Mesenteric fat pad (tissue), 1 donor: ENCODE results near the gene EYA2. TPM values are rescaled to one million over a fixed set of nuclear protein-coding genes. Genes with fewer than 3 reads are reported as not detected.

Experiments used
- DNase-seq: peaks from one replicate; pipeline ENCODE4 v3.0.0-alpha.2; 2020; ENCODE audit warnings: low spot score
- total RNA-seq: library from RNA; stranded (reverse); fragmentation: NEBNext Ultra II Directional; extraction: Animal tissue kit (Norgen Biotek cat#: 25700); gene quantifications from one replicate; pipeline ENCODE4 v1.2.1, GENCODE V29; 2021
- donor health status: DM: yes; HTN: yes; CAD: no.

EYA2 gene
- total RNA-seq, 1 donor from 2014 or later: 32.8 TPM

GRCh38 chr20:47221036-47221625, 326.5 kb downstream of the EYA2 start:
- no peak for DNase-seq

DNA sequence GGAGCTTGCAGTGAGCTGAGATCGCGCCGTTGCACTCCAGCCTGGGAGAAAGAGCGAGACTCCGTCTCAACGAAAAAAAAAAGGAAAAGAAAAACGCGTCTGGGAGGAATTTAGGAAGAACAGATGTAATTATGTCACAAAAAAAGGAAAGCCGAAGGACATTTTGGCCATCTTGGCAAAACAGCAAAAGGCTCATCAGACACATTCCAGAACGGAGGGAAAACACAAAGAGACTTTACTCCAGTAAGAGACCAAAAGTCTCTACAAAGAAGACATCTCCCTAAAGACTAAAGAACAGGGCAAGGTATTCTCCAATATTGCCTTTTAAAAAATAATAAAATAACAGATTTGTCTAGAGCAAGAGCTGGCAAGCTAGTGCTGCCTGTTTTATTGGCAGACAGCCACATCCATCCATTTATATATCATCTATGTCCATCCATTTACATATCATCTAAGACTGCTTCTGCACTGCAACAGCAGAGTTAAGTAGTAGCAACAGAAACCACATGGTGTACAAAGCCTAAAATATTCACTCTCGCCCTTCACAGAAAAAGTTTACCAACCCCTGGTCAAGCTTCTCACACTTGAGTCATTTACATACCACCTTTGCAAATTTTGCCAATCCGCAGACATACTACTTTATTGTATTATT, 328.0 kb downstream of the EYA2 start:
- DNase-seq: no peak

GRCh38 chr20:47223896-47224295, 329.3 kb downstream of the EYA2 start:
- no peak for DNase-seq

GRCh38 chr20:47224300-47224791, 329.7 kb downstream of the EYA2 start:
- no peak for DNase-seq

- DNase-seq: no peak
Measured at GRCh38 chr20:47224857-47225256, 330.2 kb downstream of the EYA2 start.

GRCh38 chr20:47225458-47225857, 330.8 kb downstream of the EYA2 start:
- no peak for DNase-seq

GRCh38 chr20:47227119-47227518, 332.5 kb downstream of the EYA2 start:
- no peak for DNase-seq

- DNase-seq: no peak
Measured at GRCh38 chr20:47227576-47227975, 332.9 kb downstream of the EYA2 start.

DNA sequence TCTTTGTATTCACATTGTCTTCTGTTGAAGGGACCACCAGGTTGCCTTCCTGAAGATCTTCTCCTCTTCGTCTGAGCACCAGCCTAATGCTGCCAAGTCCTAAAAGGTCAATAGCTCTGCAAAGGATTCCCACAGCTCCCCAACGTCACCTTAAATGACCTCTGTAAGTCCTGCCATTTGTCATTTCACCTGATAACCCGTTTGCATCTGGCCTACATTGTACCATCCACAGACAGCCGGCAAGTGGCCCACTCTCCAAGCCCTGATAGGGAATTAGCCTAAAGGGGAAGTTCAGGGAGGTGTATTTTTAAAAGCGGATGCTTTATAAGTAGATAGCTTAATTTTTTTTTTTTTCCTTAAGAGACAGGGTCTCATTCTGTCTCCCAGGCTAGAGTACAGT, 334.0 kb downstream of the EYA2 start:
- DNase-seq: no peak

- no peak for DNase-seq
Measured at GRCh38 chr20:47230811-47231256, 336.2 kb downstream of the EYA2 start.

GRCh38 chr20:47231382-47232039, 336.9 kb downstream of the EYA2 start:
- no peak for DNase-seq

DNA sequence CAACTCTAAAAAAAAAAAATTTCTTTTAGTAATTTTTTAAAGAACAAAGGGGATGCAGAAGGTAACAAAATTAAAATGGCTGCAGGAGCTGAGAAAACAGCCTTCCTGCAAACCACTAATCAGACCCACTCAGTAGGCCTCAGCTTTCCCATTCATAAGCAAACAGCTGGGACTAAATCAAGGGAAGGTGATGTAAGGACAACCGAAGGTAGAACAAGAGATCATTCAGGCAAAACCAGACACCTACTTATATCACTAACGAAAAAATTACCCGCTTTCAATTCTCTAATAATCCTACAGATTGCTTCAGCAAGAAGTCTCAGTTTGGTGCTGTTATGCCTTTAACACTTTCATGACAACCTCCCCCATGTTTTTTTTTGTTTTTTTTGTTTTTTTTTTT, 337.9 kb downstream of the EYA2 start:
- DNase-seq: no peak

- DNase-seq: no peak
Measured at GRCh38 chr20:47233333-47234188, 338.9 kb downstream of the EYA2 start.

GRCh38 chr20:47235111-47235510, 340.5 kb downstream of the EYA2 start:
- no peak for DNase-seq

- DNase-seq: no peak
Measured at GRCh38 chr20:47235853-47236638, 341.4 kb downstream of the EYA2 start.

DNA sequence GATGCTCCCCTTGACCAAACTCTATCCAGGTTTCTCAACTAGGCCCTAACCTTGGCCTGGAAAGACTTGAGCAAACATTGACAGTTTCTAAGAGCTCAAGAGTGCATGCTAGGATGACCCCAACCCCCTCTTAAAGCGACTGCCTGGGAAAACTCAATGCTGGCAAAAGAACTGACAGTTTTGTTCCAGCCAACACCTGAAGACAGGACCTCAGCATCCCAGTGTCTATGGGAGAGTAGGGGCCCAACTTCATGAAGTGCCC, 341.9 kb downstream of the EYA2 start:
- no peak for DNase-seq

GRCh38 chr20:47237715-47238114, 343.1 kb downstream of the EYA2 start:
- DNase-seq: no peak
